Superior temporal gyrus (tissue), 1 donor: ENCODE results near the gene MGST1.

Source experiments
- DNase-seq: peaks from one replicate; pipeline ENCODE4 v3.0.0-alpha.2; 2016; ENCODE audit errors: extremely low spot score

Gene MGST1, protein sequence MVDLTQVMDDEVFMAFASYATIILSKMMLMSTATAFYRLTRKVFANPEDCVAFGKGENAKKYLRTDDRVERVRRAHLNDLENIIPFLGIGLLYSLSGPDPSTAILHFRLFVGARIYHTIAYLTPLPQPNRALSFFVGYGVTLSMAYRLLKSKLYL

DNA sequence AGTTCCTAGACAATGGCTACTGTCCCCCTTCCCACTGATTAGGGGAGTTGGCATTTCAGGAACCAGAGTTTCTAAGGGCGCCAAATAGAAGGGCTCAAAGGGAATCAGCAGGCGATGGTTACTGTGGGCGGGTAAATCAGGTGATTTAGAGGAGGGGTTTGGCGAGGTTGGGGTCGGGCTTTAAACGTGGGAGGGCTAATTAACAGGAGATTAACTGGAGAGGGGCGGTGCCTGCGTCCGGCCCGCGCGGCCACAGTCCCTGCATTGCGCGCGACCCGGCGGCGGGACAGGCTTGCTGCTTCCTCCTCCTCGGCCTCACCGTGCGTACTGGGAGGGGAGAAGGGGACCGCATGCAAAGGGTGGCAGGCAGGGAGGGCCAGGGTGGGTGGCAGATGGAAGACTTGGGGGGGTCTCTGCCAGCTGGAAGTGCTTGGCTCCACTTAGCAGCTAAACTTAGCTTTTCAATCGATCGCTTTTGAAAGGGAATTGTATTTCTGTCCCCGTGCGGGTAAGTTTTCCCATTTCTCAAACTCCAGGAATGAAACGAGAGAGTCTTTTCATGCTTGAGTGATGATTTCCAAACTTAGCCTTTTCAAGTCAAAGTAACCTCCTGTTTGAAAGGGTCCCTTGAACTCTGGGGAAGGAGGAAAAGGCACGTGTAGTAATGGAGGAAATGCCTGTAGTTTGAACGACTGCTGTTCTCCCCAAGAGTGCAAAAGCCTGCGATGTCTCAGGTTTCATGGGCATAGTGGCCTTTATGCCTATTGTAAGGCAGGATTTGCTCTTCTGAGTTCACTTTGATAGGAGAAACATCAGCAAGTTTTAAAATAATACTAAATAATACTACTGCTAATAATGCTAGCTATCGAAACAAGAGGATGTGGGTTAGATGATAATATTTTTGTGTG, at the start of gene MGST1:
Gene MGST1, plus strand, starts transcription at position 255 of the 908 bp plus-strand sequence. CDS start 6,608 bp downstream, outside the sequence.
- no peak for DNase-seq

DNA sequence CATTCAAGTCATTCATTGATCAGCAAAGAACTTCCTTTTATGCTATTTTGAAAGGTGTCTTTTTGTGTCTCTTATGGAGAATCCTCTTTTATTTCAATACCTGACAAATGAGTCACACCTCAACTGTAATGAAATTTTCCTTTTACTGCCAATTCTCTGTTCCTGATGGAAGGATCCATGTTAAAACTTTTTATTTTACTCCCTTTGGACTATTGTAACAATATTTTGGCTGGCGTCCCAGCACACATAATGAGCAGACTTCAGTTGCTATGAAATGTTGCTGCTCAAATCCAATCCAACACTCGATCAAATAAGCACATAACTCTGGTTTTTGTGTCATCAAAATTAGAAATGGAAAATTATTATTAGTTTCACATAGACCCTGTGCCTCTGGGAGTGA, 48.0 kb upstream of the MGST1 start:
- DNase-seq: no peak

DNA sequence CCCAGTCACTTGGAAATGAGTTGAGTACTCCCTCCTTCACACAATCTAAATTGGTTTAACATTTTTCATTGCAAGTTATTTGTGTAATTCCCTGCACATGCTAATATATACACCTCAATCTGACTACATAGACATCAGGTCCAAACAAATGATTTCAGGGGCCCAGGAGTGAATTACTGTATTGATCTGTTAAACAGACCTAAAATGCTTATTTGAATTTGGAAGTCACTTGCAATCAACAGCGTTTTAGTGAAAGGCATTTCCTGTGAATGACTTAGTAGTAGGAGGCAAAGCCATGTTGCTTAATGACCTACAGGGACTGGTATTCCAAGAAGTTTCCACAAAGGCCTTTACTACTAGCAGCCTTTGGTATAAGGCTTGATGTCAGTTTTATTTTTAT, 47.3 kb upstream of the MGST1 start:
- no peak for DNase-seq

DNA sequence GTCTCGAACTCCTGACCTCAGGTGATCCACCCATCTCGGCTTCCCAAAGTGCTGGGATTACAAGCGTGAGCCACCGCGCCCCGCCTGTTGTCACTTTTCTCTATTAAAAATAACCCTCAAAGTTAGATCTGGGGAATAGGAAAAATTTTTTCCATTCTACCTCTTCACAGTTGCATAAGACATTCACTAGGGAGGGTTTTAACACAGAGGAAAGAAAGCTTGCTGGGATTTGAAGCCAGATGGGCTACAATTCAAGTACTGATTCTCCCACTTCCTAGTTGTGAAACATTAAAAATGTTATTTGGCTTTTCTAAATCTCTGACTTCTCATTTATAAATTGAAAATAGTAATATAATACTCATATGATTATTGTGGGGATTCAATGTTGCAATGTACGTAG, 46.7 kb upstream of the MGST1 start:
- no peak for DNase-seq

- no peak for DNase-seq
These were observed 43.5 kb upstream of the MGST1 start for GRCh38 chr12:16303939-16304338.

- DNase-seq: no peak
These were observed 39.5 kb upstream of the MGST1 start for GRCh38 chr12:16307856-16308475.

DNA sequence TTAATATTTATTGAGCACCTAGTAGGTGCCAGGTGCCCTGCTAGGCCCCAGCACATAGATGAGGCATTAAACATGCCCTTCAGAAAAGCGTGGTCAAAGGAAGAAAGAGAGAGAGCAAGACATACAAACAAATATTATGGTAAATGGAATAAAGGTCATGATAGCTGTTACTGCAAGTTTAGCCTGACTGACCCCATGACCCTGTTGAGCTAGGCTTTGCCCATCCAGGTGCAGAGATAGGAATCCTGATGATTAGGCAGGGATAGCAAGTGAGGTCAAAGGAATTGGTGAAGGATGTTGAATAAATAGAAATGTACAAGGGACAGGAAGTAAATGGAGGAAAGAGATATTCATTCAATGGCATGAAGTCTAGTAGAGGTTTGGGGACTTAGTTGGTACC, 36.5 kb upstream of the MGST1 start:
- DNase-seq: no peak

DNA sequence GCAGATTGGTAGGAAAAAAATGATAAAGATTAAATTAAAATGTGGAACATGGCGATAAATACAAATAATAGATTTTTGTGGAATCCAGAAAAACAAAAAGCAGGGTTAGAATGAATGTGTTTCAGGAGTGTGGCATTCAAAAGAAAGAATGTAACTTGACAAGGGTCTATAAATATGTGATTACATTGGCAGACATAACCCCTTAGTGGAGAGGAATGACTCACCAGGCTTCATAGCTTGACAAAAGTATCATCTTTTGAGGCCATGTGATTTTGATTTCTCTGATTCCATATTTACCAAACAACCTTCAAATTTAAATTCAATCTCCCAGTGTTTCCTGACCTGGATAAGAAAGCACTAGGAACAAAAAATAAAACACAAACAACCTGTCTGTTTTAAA, 24.4 kb upstream of the MGST1 start:
- DNase-seq: no peak

- no peak for DNase-seq
These were observed 23.8 kb upstream of the MGST1 start for GRCh38 chr12:16323638-16324037.

GRCh38 chr12:16324272-16324671, 23.2 kb upstream of the MGST1 start:
- DNase-seq: no peak

DNA sequence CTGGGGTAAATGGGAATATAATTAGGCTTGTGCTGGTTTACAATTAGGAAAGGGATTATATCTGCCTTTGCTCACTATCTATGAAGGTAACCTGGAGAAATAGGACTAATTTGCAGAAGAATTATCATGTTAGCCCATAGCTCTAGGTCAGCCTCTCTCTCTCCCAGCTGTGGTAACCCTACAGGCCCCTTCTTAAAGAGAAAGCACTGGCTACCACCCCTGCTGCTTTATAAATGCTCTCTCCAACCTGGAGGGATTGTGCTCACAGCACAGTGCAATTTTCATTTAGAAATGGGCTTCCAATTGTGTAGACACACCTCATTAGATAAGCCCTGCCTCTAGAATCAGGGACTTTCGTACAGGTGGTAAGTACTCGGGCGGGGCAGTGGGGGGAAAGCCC, 22.7 kb upstream of the MGST1 start:
- no peak for DNase-seq

GRCh38 chr12:16325426-16325825, 22.0 kb upstream of the MGST1 start:
- DNase-seq: no peak

- DNase-seq: no peak
These were observed 19.5 kb upstream of the MGST1 start for GRCh38 chr12:16327963-16328362.

DNA sequence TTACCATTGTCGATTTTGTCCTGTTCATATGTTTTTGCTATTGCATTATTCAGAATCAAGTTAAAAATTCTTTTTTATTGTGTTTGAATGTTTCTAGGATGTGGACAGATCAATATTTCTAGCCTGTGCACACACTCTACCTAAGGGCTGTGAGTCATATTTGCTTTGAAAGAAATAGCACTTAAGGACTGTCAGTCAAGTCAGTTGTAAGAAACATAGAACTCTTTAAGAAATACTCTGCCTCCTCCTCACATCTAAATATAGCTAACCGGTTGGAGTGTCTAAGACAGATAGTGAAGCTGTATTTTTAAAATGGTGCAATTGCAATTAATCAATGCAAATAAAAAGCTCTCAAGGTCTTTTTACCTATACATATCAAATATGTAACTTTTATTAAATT, 17.9 kb upstream of the MGST1 start:
- no peak for DNase-seq

- DNase-seq: no peak
These were observed 16.9 kb upstream of the MGST1 start for GRCh38 chr12:16330560-16330959.

GRCh38 chr12:16331998-16332397, 15.4 kb upstream of the MGST1 start:
- no peak for DNase-seq

DNA sequence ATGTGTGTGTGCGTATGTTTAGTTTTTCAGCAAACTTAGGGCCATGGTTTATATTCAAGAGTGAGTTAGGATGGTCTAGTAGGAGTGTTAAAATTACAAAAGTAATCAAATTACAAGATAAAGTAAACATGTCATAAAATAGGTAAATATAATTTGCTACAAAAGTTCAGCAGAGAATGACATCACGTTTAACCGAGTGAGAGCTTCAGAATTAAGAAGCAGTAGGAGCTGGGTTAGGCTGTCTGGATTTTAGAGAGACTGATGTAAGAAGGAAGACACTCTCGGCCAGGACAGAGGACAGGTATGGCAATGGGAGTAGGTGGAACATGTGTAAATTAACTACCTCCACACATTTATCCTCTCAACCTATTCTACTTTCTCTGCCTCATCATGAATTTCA, 11.6 kb upstream of the MGST1 start:
- DNase-seq: no peak

DNA sequence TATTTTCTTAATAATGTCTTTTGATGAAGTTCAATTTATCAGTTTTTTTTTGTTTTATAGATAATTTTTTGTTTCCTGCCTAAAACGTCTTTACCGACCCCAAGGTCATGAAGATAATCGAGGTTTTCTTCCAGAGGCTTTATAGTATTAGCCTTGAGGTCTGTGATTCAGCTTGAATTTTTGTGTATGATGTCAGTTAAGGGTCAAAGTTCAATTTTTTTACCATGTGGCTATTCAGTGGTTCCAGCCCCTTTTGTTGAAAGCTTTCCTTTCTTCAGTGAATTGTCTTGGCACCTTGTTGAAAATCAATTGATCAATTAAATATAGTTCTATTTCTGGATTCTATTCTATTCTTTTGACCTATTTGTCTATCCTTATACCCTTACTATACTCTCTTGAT, 3.2 kb upstream of the MGST1 start:
- no peak for DNase-seq

GRCh38 chr12:16345105-16345504, 2.3 kb upstream of the MGST1 start:
- DNase-seq: no peak

DNA sequence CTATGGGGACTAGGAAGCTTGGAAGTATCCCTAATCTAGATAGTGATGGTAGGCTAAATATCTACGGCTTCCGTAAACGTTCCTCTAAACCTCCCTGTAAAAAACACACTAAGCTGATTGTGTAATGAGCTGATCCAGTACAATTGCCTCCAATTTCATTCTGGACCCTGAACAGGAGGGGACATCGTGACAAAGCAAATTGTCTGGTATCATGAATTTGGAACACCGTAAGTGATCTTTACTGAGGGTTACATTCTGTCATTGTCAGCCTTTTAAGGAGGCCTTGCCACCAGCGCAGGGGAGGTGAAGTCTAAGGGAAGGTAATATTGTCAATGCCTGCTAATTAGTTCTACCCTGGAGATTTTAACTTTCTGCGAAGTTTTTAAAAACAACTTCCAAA, 487 bp upstream of the MGST1 start:
- no peak for DNase-seq

DNA sequence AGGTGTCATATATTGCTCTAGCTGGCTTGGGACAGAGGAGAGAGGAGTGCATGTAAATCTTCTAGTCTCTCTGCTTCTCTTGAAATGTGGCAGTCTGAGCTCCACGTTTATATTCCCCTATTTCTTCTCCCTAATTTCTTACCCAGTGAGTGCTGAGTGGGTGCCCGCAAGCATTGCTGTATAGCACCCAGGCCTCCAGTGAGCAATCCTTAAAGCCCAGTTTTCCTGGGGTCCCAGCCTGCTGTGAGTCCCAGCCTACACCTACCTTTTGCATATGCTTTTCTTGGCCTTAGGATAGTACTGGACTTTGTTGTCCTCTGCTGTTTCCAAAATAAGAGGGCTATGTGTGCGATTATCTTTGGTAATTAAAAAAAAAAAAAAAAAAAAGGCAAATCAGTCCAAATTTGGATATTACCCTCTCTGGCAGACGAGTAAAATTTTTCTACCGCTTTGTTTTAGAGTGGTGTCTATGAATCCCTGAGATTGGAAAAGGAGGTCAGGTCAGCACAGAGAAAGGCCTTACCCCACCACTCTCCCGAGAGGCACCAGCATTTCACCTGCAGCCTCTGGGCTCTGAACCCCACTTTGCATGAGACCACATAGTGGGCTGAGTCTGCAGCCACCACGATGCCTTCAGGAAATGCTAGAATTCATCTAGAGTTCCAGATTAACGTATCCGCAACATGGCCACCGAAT, 1.1 kb downstream of the MGST1 start:
- no peak for DNase-seq

GRCh38 chr12:16349131-16349460, 1.7 kb downstream of the MGST1 start:
- DNase-seq: no peak

DNA sequence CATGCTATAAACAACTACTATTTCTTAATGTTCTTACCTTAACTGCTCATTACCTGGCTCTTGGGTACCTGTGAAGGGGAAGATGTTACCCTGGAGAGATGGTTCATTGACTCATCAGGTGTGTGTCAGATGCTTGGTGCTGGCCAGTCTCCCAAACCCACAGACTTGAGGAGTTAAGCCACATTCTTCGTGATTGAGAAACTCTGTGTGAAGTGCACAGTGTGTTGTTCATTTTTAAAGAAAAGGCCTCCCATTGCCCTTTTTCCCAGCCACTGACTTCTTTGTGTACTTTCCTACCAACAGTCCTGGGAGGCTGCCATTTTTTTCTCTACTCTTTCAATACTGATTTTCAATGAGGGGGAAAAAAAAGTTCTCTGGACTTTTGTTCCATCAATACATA, 3.2 kb downstream of the MGST1 start:
- DNase-seq: no peak
